Activated CD8-positive, alpha-beta T cell treated with anti-CD3 and anti-CD28 coated beads for 36 hours (primary cell): ENCODE data around the gene SCYGR1. TPM values are rescaled to one million over a fixed set of nuclear protein-coding genes. Genes with fewer than 3 reads are reported as not detected.

Experiments
- ATAC-seq: fragments of 200-7000 bp; cut with Tn5 transposase; one replicate; pipeline ENCODE4 v1.10.0; 2021; ENCODE audit warnings: mild to moderate bottlenecking, moderate library complexity
- CTCF ChIA-PET: fragments of 350-600 bp; sonication (Branson Sonifier 250); formaldehyde crosslinking; loops from one replicate; lab custom pipeline; 2021; ENCODE audit warnings: antibody characterized with exemption; lab: Charles Lee
- POLR2A ChIA-PET: fragments of 350-600 bp; sonication (Branson Sonifier 250); formaldehyde crosslinking; loops from one replicate; lab custom pipeline; 2021; ENCODE audit warnings: antibody characterized with exemption; lab: Charles Lee
- DNase-seq: peaks from one replicate; pipeline ENCODE4 v3.0.0-alpha.2; 2020
- H3K27ac Mint-ChIP-seq: one replicate; pipeline ENCODE4 v1.8.0; 2021; ENCODE audit warnings: mild to moderate bottlenecking, mixed read lengths
- H3K27me3 Mint-ChIP-seq: one replicate; pipeline ENCODE4 v1.8.0; 2021; ENCODE audit warnings: mixed read lengths
- H3K36me3 Mint-ChIP-seq: one replicate; pipeline ENCODE4 v1.8.0; 2021; ENCODE audit warnings: low read depth, mixed read lengths
- H3K4me1 Mint-ChIP-seq: one replicate; pipeline ENCODE4 v1.8.0; 2021; ENCODE audit warnings: low read depth, mixed read lengths
- H3K4me3 Mint-ChIP-seq: one replicate; pipeline ENCODE4 v1.8.0; 2021; ENCODE audit warnings: mild to moderate bottlenecking, moderate library complexity, mixed read lengths
- H3K9me3 Mint-ChIP-seq: one replicate; pipeline ENCODE4 v1.8.0; 2021; ENCODE audit warnings: mixed read lengths
- CTCF ChIP-seq: fragments of 200-600 bp; IDR thresholded peaks from one replicate; pipeline ENCODE4 v1.8.0; 2022; ENCODE audit warnings: antibody characterized with exemption, mild to moderate bottlenecking
- intact Hi-C: fragments of 100-400 bp; cut with micrococcal nuclease; formaldehyde crosslinking; loops from one replicate; pipeline ENCODE4 v1.10.0; 2022
- total RNA-seq, 2 experiments: library from RNA; stranded (reverse); gene quantifications; one replicate each; pipeline ENCODE4 v1.2.3, GENCODE V29; 2021

SCYGR1 gene
- total RNA-seq, 2 experiments from 2014 or later = not detected

DNA sequence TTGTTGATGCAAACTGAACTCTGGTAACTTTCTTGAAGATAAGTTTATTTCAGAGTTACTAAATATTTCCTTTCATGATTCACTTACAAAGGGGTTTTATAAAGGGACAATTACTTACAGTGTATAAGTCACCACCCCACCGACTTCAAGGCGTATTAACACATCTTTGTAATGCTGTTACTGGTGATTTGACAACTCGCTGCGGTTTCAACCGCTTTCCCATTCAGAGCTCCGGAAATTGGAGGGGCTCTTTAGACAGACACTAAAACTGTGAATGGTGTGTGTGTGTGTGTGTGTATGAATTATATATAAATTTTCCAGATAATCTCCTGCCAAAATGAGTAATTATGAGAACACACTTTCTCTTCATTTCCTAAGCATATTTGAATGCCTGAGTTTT is 13.6 kb downstream of the SCYGR1 start:
- ATAC-seq (peak; percentile 97), DNase-seq (peak; percentile 75)
- CTCF ChIA-PET = interaction anchor here (1.1 kb wide), 1 partner anchor 392 kb away, joined by 3 read pairs; no protein-coding TSS in a partner anchor
- Mint-ChIP-seq H3K36me3 (no peaks in the 10 kb centered on the region), H3K27me3 (peaks cover 1% of the 10 kb centered on the region), H3K4me3 (no peak overlapping the region), H3K27ac (peak overlapping the region; percentile 52), H3K4me1 (peaks cover 8% of the 10 kb centered on the region), H3K9me3 (no peaks in the 10 kb centered on the region)
- no peak for TF ChIP-seq CTCF
- POLR2A ChIA-PET = interaction anchor here (0.6 to 1.0 kb wide), 2 partner anchors 88 to 92 kb away, joined by 3 read pairs; no protein-coding TSS in a partner anchor
- intact Hi-C loops = no loop called here

GRCh38 chr2:227373389-227373788 is 14.4 kb downstream of the SCYGR1 start:
- H3K27ac Mint-ChIP-seq = no peak overlapping the region
- no peak for ATAC-seq
- CTCF ChIA-PET = interaction anchor here (0.6 kb wide), 1 partner anchor 135 kb away, joined by 3 read pairs; no protein-coding TSS in a partner anchor
- H3K4me3 Mint-ChIP-seq = no peak overlapping the region
- POLR2A ChIA-PET = no interaction called here
- peaks cover 8% of the 10 kb centered on the region for H3K4me1 Mint-ChIP-seq
- DNase-seq = no peak
- no peak for TF ChIP-seq CTCF
- H3K9me3 Mint-ChIP-seq = no peaks in the 10 kb centered on the region
- H3K27me3 Mint-ChIP-seq = peaks cover 1% of the 10 kb centered on the region
- no peaks in the 10 kb centered on the region for H3K36me3 Mint-ChIP-seq
- intact Hi-C loops = no loop called here

GRCh38 chr2:227370791-227371312 is 16.9 kb downstream of the SCYGR1 start:
- H3K27ac Mint-ChIP-seq = no peak overlapping the region
- no peak overlapping the region for H3K4me3 Mint-ChIP-seq
- CTCF ChIA-PET = no interaction called here
- DNase-seq = no peak
- no peaks in the 10 kb centered on the region for H3K27me3 Mint-ChIP-seq
- no peaks in the 10 kb centered on the region for H3K36me3 Mint-ChIP-seq
- no peak for ATAC-seq
- intact Hi-C loops = no loop called here
- POLR2A ChIA-PET = no interaction called here
- peaks cover 12% of the 10 kb centered on the region for H3K4me1 Mint-ChIP-seq
- H3K9me3 Mint-ChIP-seq = no peaks in the 10 kb centered on the region
- TF ChIP-seq CTCF = no peak

GRCh38 chr2:227370092-227370491 is 17.7 kb downstream of the SCYGR1 start:
- Mint-ChIP-seq H3K27ac (no peak overlapping the region), H3K4me3 (no peak overlapping the region), H3K9me3 (no peaks in the 10 kb centered on the region), H3K4me1 (peaks cover 12% of the 10 kb centered on the region), H3K27me3 (no peaks in the 10 kb centered on the region), H3K36me3 (no peaks in the 10 kb centered on the region)
- ChIA-PET POLR2A (no interaction called here), CTCF (no interaction called here)
- no peak for TF ChIP-seq CTCF
- DNase-seq (no peak), ATAC-seq (no peak)
- intact Hi-C loops = no loop called here

GRCh38 chr2:227368574-227368973 is 19.2 kb downstream of the SCYGR1 start:
- no peak for TF ChIP-seq CTCF
- H3K9me3 Mint-ChIP-seq = no peaks in the 10 kb centered on the region
- ChIA-PET POLR2A (no interaction called here), CTCF (no interaction called here)
- DNase-seq (no peak), ATAC-seq (no peak)
- no peaks in the 10 kb centered on the region for H3K36me3 Mint-ChIP-seq
- intact Hi-C loops = no loop called here
- no peaks in the 10 kb centered on the region for H3K27me3 Mint-ChIP-seq
- H3K4me3 Mint-ChIP-seq = no peak overlapping the region
- peaks cover 8% of the 10 kb centered on the region for H3K4me1 Mint-ChIP-seq
- H3K27ac Mint-ChIP-seq = no peak overlapping the region
